BJ (cell line): ENCODE results near the gene MIB2. TPM values are rescaled to one million over a fixed set of nuclear protein-coding genes. Genes with fewer than 3 reads are reported as not detected.

ENCODE experiments used
- CTCF ChIA-PET: fragments of 350-600 bp; formaldehyde crosslinking; extraction: SDS; loops from one replicate; lab custom pipeline; 2021; ENCODE audit warnings: antibody characterized with exemption, inconsistent platforms; lab: Yijun Ruan, JAX
- POLR2A ChIA-PET: fragments of 300-600 bp; sonication (Branson Sonifier 250); formaldehyde crosslinking; extraction: SDS; loops from one replicate; lab custom pipeline; 2021; ENCODE audit warnings: antibody characterized with exemption; lab: Charles Lee
- DNase-seq: peaks from one replicate; pipeline ENCODE4 v3.0.0-alpha.2; 2011; ENCODE audit warnings: low read depth
- H3K27me3 ChIP-seq: 2 replicates; pipeline ENCODE4 v1.6.0; 2011; ENCODE audit warnings: low read length; ENCODE audit not compliant: control insufficient read depth, insufficient read depth
- H3K36me3 ChIP-seq: 2 replicates; pipeline ENCODE4 v1.5.1; 2011; ENCODE audit warnings: low read length; ENCODE audit not compliant: control insufficient read depth, insufficient read depth
- H3K4me3 ChIP-seq: 2 replicates; pipeline ENCODE4 v1.5.1; 2011; ENCODE audit warnings: low read depth, mild to moderate bottlenecking, control low read depth, low read length
- CTCF ChIP-seq: IDR thresholded peaks from 2 replicates; pipeline ENCODE4 v1.5.1; 2011; ENCODE audit warnings: low read depth, mild to moderate bottlenecking, control low read depth, inconsistent platforms, low read length, moderate library complexity; ENCODE audit not compliant: insufficient read depth
- polyA plus RNA-seq: library from polyadenylated mRNA; depleted of rRNA; stranded (reverse); fragments of >200 nt; gene quantifications from 2 replicates; pipeline ENCODE4 v1.2.3, GENCODE V29; 2011

The MIB2 gene
- polyA plus RNA-seq, 1 experiment: 23.1 TPM

GRCh38 chr1:1610796-1611195, 4.5 kb upstream of the MIB2 start:
- Histone ChIP-seq H3K36me3 (no peaks in the 10 kb centered on the region; the same call in 1 of the 2 replicates), H3K4me3 (no peak overlapping the region), H3K27me3 (no peaks in the 10 kb centered on the region)
- no peak for DNase-seq
- ChIA-PET CTCF (no interaction called here), POLR2A (no interaction called here)
- TF ChIP-seq CTCF: no peak

DNA sequence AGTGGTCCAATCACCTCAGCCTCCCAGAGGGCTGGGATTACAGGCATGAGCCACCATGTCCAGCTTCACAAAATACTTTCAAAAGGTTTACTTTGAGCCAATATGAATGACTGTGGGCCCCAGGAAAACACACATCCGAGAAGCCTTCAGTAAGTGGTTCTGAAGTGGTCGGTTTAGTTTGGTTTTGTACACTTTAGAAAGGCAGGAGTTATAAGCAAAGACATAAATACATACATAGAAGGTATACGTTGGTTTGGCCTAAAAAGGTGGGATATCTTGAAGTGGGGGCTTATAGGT, 3.2 kb upstream of the MIB2 start:
- no peaks in the 10 kb centered on the region for H3K27me3 ChIP-seq
- POLR2A ChIA-PET: interaction anchor here (0.7 kb wide), 1 partner anchor 10 kb away, joined by 8 read pairs; no protein-coding TSS in a partner anchor
- no peak for TF ChIP-seq CTCF
- CTCF ChIA-PET: no interaction called here
- no peak for DNase-seq
- no peak overlapping the region for H3K4me3 ChIP-seq
- no peaks in the 10 kb centered on the region; the same call in 1 of the 2 replicates for H3K36me3 ChIP-seq

DNA sequence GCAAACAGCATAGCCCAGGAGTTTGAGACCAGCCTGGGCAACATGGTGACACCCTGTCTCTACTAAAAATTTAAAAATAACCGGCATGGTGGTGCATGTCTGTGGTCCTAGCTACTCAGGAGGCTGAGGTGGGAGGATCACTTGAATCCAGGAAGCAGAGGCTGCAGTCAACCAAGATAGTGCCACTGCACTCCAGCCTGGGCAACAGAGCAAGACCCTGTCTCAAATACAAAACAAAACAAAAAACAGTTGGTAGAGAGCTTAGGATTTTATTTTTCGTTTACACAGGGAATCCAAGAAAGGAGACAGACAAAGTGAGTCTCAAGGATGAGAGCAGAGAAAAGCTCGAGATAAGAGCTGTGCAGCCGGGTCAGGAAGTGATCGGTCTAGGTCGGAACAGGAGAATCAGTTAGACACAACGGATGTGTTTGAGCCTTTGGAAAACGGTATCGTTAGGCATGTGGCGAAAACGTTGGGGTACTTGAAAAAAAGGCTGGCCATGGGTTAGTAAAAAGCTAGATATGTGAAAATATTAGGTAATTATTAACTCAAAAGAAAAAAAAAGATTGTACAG, 1.7 kb upstream of the MIB2 start:
- peak overlapping the region; percentile 100 for H3K4me3 ChIP-seq
- H3K36me3 ChIP-seq: peaks cover 10% of the 10 kb centered on the region
- DNase-seq: no peak
- no peak for TF ChIP-seq CTCF
- POLR2A ChIA-PET: no interaction called here
- no peaks in the 10 kb centered on the region for H3K27me3 ChIP-seq
- CTCF ChIA-PET: interaction anchor here (0.6 to 3.4 kb wide), 2 partner anchors 11 to 431 kb away, joined by 3 to 13 read pairs; no protein-coding TSS in a partner anchor

DNA sequence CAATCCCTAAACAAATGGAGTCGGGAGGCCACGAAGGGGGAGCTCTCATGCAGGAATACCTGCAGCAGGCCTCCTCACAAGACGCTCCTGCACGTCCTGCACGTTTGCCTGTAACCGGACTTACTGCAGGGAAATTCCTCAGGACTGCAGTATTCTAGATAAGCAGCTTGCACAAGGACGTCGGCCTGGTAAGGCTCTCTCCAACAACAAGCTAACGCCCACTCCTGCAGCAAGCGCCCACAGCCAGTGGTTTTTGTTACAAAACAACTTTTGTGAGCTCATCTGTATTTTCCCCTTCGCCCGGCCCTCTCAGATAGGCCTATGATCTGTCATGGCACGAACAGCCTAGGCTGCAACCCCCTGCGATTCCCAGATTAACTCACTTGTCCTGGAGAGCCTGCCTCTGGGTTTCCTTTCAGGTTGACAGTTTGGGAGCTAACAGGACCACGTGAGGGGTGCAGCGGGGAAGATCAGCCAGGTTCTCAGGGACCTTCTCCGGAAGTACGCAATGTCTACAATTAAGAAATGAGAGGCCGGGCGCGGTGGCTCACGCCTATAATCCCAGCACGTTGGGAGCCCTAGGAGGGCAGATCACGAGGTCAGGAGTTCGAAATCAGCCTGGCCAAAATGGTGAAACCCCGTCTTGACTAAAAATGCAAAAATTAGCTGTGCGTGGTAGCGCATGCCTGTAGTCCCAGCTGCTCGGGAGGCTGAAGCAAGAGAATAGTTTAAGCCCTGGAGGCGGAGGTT, 921 bp upstream of the MIB2 start:
- ChIA-PET POLR2A (no interaction called here), CTCF (interaction anchor here (3.4 kb wide), 1 partner anchor 11 kb away, joined by 13 read pairs; no protein-coding TSS in a partner anchor)
- DNase-seq: no peak
- Histone ChIP-seq H3K36me3 (peaks cover 11% of the 10 kb centered on the region), H3K4me3 (peak overlapping the region; percentile 100), H3K27me3 (no peaks in the 10 kb centered on the region)
- TF ChIP-seq CTCF: no peak

GRCh38 chr1:1614954-1615255, 395 bp upstream of the MIB2 start:
- ChIA-PET CTCF (interaction anchor here (3.4 kb wide), 1 partner anchor 12 kb away, joined by 13 read pairs; no protein-coding TSS in a partner anchor), POLR2A (no interaction called here)
- no peaks in the 10 kb centered on the region for H3K27me3 ChIP-seq
- DNase-seq: no peak
- H3K4me3 ChIP-seq: peak overlapping the region; percentile 100
- peaks cover 11% of the 10 kb centered on the region for H3K36me3 ChIP-seq
- no peak for TF ChIP-seq CTCF
